Measurements from ENCODE around the gene SHISA8.

Gene SHISA8

DNA sequence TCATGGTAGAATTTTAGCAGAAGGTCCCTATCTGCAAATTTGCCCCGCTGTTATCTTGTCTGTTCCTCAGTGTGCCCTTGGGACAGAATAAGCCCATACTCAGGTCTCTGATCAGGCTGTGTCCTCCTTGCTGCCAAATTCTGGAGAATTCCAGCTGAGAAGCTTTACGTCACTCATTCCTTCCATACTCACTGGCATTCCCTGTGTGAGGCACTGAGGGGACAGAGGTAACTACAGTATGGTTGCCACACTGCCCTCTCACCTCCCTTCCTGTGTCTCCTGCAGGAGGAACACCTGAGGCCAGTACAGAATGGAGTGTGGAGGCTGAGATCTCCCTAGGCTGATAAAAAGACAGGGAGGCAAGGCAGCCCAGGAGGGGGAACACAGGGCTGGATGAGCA, 31.5 kb downstream of the SHISA8 start:
- H2AFZ ChIP-seq: no peak overlapping the region
- TF ChIP-seq, protein P1, sequence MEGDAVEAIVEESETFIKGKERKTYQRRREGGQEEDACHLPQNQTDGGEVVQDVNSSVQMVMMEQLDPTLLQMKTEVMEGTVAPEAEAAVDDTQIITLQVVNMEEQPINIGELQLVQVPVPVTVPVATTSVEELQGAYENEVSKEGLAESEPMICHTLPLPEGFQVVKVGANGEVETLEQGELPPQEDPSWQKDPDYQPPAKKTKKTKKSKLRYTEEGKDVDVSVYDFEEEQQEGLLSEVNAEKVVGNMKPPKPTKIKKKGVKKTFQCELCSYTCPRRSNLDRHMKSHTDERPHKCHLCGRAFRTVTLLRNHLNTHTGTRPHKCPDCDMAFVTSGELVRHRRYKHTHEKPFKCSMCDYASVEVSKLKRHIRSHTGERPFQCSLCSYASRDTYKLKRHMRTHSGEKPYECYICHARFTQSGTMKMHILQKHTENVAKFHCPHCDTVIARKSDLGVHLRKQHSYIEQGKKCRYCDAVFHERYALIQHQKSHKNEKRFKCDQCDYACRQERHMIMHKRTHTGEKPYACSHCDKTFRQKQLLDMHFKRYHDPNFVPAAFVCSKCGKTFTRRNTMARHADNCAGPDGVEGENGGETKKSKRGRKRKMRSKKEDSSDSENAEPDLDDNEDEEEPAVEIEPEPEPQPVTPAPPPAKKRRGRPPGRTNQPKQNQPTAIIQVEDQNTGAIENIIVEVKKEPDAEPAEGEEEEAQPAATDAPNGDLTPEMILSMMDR (IDR thresholded peaks at IDR 0.05): no peak
- no peaks in the 10 kb centered on the region for H3K4me1 ChIP-seq
- H3K27me3 ChIP-seq (ENCODE audit: control insufficient read depth, insufficient read depth, low read length): no peaks in the 10 kb centered on the region
- H3K27ac ChIP-seq: no peak overlapping the region
- H3K4me2 ChIP-seq (ENCODE audit: low read length): no peak overlapping the region
- no peak overlapping the region for H3K4me3 ChIP-seq (ENCODE audit: low read depth, low read length)
- no peaks in the 10 kb centered on the region for H3K79me2 ChIP-seq
- H3K9me3 ChIP-seq (ENCODE audit: control insufficient read depth, low read length): no peaks in the 10 kb centered on the region
- H3K9ac ChIP-seq: no peak overlapping the region
- no peaks in the 10 kb centered on the region for H3K36me3 ChIP-seq (ENCODE audit: control insufficient read depth, insufficient read depth, low read length)

DNA sequence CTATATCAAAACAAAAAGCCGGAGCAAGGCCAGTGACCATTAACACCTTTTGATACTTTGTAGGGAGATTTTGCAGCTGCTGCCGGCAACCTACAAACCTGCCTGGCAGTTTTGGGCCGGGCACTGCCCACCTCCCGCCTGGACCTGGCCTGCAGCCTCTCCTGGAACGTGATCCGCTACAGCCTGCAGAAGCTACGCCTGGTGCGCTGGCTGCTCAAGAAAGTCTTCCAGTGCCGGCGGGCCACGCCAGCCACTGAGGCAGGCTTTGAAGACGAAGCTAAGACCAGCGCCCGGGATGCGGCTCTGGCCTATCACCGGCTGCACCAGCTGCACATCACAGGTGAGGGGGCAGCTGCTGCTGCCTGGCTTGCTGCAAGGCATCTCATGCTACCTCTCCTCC, 34.2 kb downstream of the SHISA8 start:
- Histone ChIP-seq H2AFZ (no peak overlapping the region), H3K4me3 (ENCODE audit: low read depth, low read length) (no peak overlapping the region), H3K9me3 (ENCODE audit: control insufficient read depth, low read length) (no peaks in the 10 kb centered on the region), H3K27me3 (ENCODE audit: control insufficient read depth, insufficient read depth, low read length) (no peaks in the 10 kb centered on the region), H3K27ac (no peak overlapping the region), H3K4me2 (ENCODE audit: low read length) (no peak overlapping the region), H3K4me1 (no peaks in the 10 kb centered on the region), H3K36me3 (ENCODE audit: control insufficient read depth, insufficient read depth, low read length) (no peaks in the 10 kb centered on the region), H3K9ac (no peak overlapping the region), H3K79me2 (no peaks in the 10 kb centered on the region)
- TF ChIP-seq, protein P1 (IDR thresholded peaks at IDR 0.05): no peak

DNA sequence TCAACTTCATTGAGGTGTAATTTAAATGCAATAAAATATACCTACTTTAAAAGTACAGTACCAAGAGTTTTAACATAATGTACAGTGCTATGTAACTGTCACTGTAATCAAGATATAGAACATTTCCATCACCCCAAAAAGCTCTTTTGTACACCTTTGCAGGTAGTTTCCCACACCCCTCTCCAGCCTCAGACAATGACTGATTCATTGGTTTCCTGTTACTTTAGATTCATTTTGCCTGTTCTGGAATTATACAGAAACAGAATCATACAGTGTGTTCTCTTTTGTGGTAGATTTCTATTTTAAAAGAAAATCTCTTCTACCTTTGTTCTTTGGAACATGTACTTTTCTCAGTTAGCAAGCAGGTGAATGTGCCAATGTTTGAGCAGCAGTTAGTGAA, 38.2 kb downstream of the SHISA8 start:
- Histone ChIP-seq H2AFZ (no peak overlapping the region), H3K4me2 (ENCODE audit: low read length) (no peak overlapping the region), H3K9me3 (ENCODE audit: control insufficient read depth, low read length) (no peaks in the 10 kb centered on the region), H3K36me3 (ENCODE audit: control insufficient read depth, insufficient read depth, low read length) (no peaks in the 10 kb centered on the region), H3K4me3 (ENCODE audit: low read depth, low read length) (no peak overlapping the region), H3K27me3 (ENCODE audit: control insufficient read depth, insufficient read depth, low read length) (no peaks in the 10 kb centered on the region), H3K9ac (no peak overlapping the region), H3K79me2 (no peaks in the 10 kb centered on the region), H3K27ac (no peak overlapping the region), H3K4me1 (no peaks in the 10 kb centered on the region)
- TF ChIP-seq, protein P1 (IDR thresholded peaks at IDR 0.05): no peak

DNA sequence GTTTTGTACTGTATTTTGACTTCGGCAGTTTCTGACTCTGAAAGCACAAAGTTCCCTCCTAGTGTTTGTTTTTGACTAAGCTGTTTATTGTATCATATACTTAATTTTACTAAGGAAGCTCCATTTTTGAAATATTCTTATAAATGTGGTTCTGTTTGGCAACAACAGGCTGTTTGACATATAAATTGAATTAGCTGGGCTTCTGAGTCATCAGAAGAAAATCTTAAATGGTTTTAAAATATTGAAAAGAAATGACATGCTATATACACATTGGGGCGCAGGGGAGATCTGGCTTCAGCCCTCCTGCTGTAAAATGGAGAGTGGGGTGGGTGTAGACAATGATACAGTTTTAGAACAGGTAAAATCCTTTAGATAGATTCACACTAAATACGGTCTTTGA, 38.6 kb downstream of the SHISA8 start:
- Histone ChIP-seq H3K4me1 (no peaks in the 10 kb centered on the region), H2AFZ (no peak overlapping the region), H3K4me3 (ENCODE audit: low read depth, low read length) (no peak overlapping the region), H3K4me2 (ENCODE audit: low read length) (no peak overlapping the region), H3K36me3 (ENCODE audit: control insufficient read depth, insufficient read depth, low read length) (no peaks in the 10 kb centered on the region), H3K9ac (no peak overlapping the region), H3K9me3 (ENCODE audit: control insufficient read depth, low read length) (no peaks in the 10 kb centered on the region), H3K79me2 (no peaks in the 10 kb centered on the region), H3K27ac (no peak overlapping the region), H3K27me3 (ENCODE audit: control insufficient read depth, insufficient read depth, low read length) (no peaks in the 10 kb centered on the region)
- TF ChIP-seq, protein P1 (IDR thresholded peaks at IDR 0.05): no peak

DNA sequence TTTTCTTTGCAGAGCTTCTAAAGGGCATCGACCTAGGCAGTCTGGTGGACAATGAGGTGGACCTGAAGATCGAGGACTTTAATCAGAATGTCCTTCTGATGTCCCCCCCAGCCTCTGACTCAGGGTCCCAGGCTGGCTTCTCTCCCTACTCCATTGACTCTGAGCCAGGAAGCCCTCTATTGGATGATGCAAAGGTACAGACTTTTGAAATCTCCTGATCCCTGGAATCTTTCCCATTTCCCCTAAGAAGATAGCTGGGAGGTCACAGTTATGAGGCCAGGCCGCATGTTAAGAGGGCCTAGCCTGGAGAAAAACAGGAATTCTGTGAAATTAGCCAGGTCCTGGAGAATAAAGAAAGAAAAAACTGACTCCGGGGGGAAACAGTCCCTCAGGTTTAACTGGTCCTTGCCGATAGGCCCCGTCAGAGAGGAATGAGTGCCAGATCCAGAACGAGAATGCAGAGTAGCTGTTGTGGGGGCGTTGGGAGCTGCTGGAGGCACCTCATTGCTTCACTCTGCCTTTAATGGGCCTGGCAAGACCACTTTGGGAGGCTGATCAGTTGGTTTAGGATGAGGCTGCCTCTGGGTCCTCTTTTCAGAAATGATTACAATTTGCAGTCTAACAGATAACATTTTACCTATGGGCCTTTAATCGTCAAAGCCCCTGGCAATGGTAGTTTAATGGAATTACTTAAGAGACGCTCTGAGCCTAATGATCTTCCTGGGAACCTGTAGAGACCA, 39.2 kb downstream of the SHISA8 start:
- no peak overlapping the region for H3K27ac ChIP-seq
- no peaks in the 10 kb centered on the region for H3K9me3 ChIP-seq (ENCODE audit: control insufficient read depth, low read length)
- TF ChIP-seq, protein P1 (IDR thresholded peaks at IDR 0.05): no peak
- no peaks in the 10 kb centered on the region for H3K79me2 ChIP-seq
- H3K4me3 ChIP-seq (ENCODE audit: low read depth, low read length): no peak overlapping the region
- no peak overlapping the region for H3K9ac ChIP-seq
- H3K4me2 ChIP-seq (ENCODE audit: low read length): no peak overlapping the region
- H3K36me3 ChIP-seq (ENCODE audit: control insufficient read depth, insufficient read depth, low read length): no peaks in the 10 kb centered on the region
- no peaks in the 10 kb centered on the region for H3K27me3 ChIP-seq (ENCODE audit: control insufficient read depth, insufficient read depth, low read length)
- H3K4me1 ChIP-seq: peaks cover 4% of the 10 kb centered on the region
- no peak overlapping the region for H2AFZ ChIP-seq

Measured in parathyroid adenoma (tissue), 2 donors.